RWPE1 (cell line): ENCODE results near the gene TIAL1.

Source experiments
- CTCF ChIA-PET: fragments of 350-600 bp; sonication (Branson Sonifier 250); formaldehyde crosslinking; extraction: SDS; loops from one replicate; lab custom pipeline; 2021; lab: Yijun Ruan, JAX
- POLR2A ChIA-PET: fragments of 400-600 bp; formaldehyde crosslinking; extraction: SDS; loops from one replicate; lab custom pipeline; 2020; ENCODE audit warnings: antibody characterized with exemption; ENCODE audit not compliant: low non-redundant PET; lab: Yijun Ruan, JAX
- DNase-seq: peaks from one replicate; pipeline ENCODE4 v3.0.0; 2012; ENCODE audit warnings: low spot score
- H3K27ac ChIP-seq: fragments of 450-650 bp; 2 replicates; pipeline ENCODE4 v1.5.1; 2017
- TF ChIP-seq, protein P1 (sequence below): fragments of 450-650 bp; conservative IDR thresholded peaks from 2 replicates; pipeline ENCODE4 v1.5.1; 2017; ENCODE audit warnings: low read depth, mild to moderate bottlenecking

Gene TIAL1

GRCh38 chr10:119595134-119595675 is 1.6 kb downstream of the TIAL1 start:
- peak; percentile 57 for DNase-seq
- ChIA-PET CTCF (interaction anchor here (0.7 to 1.2 kb wide), 2 partner anchors 57 to 390 kb away, joined by 3 read pairs; no protein-coding TSS in a partner anchor), POLR2A (no interaction called here)
- H3K27ac ChIP-seq: peak overlapping the region; percentile 97
- TF ChIP-seq, protein P1, sequence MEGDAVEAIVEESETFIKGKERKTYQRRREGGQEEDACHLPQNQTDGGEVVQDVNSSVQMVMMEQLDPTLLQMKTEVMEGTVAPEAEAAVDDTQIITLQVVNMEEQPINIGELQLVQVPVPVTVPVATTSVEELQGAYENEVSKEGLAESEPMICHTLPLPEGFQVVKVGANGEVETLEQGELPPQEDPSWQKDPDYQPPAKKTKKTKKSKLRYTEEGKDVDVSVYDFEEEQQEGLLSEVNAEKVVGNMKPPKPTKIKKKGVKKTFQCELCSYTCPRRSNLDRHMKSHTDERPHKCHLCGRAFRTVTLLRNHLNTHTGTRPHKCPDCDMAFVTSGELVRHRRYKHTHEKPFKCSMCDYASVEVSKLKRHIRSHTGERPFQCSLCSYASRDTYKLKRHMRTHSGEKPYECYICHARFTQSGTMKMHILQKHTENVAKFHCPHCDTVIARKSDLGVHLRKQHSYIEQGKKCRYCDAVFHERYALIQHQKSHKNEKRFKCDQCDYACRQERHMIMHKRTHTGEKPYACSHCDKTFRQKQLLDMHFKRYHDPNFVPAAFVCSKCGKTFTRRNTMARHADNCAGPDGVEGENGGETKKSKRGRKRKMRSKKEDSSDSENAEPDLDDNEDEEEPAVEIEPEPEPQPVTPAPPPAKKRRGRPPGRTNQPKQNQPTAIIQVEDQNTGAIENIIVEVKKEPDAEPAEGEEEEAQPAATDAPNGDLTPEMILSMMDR: no peak

- no peak overlapping the region for H3K27ac ChIP-seq
- DNase-seq: no peak
- TF ChIP-seq, protein P1: no peak
- POLR2A ChIA-PET: no interaction called here
- CTCF ChIA-PET: interaction anchor here (0.6 kb wide), 1 partner anchor 261 kb away, joined by 3 read pairs; no protein-coding TSS in a partner anchor
Measured at GRCh38 chr10:119588071-119588470, 8.7 kb downstream of the TIAL1 start.

GRCh38 chr10:119578355-119578754 is 18.4 kb downstream of the TIAL1 start:
- POLR2A ChIA-PET: no interaction called here
- no peak overlapping the region for H3K27ac ChIP-seq
- DNase-seq: no peak
- CTCF ChIA-PET: interaction anchor here (0.6 kb wide), 1 partner anchor 33 kb away, joined by 5 read pairs; no protein-coding TSS in a partner anchor
- TF ChIP-seq, protein P1: no peak

DNA sequence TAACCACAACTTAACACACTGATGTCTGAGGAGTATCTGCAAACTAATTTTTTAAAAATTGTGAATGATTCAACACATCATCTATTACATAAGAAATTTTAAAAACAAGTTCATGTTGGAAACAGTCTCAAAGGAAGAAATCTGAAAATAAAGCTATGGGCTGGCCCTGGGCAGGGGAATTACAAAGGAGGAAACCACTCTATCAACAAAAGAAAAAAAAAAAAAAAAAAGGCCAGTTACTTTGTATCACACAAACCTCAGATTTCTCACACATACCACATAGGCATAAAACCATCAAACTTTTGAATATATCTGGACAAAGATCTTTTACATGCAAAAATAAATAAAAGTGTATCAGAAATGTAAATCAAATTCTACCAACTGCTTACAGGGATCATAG is 20.8 kb downstream of the TIAL1 start:
- H3K27ac ChIP-seq: no peak overlapping the region
- POLR2A ChIA-PET: no interaction called here

GRCh38 chr10:119575506-119575905 is 21.3 kb downstream of the TIAL1 start:
- TF ChIP-seq, protein P1: no peak
- CTCF ChIA-PET: interaction anchor here (0.7 kb wide), 1 partner anchor 114 kb away, joined by 3 read pairs; no protein-coding TSS in a partner anchor
- DNase-seq: peak; percentile 68
- POLR2A ChIA-PET: no interaction called here
- H3K27ac ChIP-seq: no peak overlapping the region

More for the DNA sequence above, 20.8 kb downstream of the TIAL1 start:
- DNase-seq: no peak
- TF ChIP-seq, protein P1: no peak
- CTCF ChIA-PET: no interaction called here

- POLR2A ChIA-PET: no interaction called here
- DNase-seq: no peak
- H3K27ac ChIP-seq: no peak overlapping the region
- CTCF ChIA-PET: no interaction called here
- TF ChIP-seq, protein P1: no peak
Measured at GRCh38 chr10:119567978-119568377, 28.8 kb downstream of the TIAL1 start.
